Stomach (tissue), 4 donors: Measurements from ENCODE around the gene TEX2.

Experiments
- EP300 ChIP-seq: sonication (generic); formaldehyde crosslinking; IDR thresholded peaks from one replicate; pipeline ENCODE4 v1.6.1; 2017; ENCODE audit warnings: antibody characterized with exemption
- POLR2A ChIP-seq, 4 donors: fragments of 450-650 bp; IDR thresholded peaks; one replicate each; pipeline ENCODE4 v1.6.1; 2016; ENCODE audit warnings: antibody characterized with exemption in 4 of 4, control low read depth in 2 of 4, mild to moderate bottlenecking in 1 of 4, moderate library complexity in 1 of 4
- POLR2AphosphoS5 ChIP-seq, 3 donors: sonication (generic); formaldehyde crosslinking; IDR thresholded peaks; one replicate each; pipeline ENCODE4 v1.6.1; 2016; ENCODE audit warnings: antibody characterized with exemption in 3 of 3
- TF ChIP-seq, protein P1 (sequence below), 7 experiments: fragments of 450-650 bp in 4 of 7; fragments of 200-600 bp in 3 of 7; sonication (generic) in 3 of 7; IDR thresholded peaks; one replicate each; pipeline ENCODE4 v1.5.1; 2016 to 2019; ENCODE audit warnings: antibody characterized with exemption in 7 of 7, control low read depth in 2 of 7, mild to moderate bottlenecking in 1 of 7

DNA sequence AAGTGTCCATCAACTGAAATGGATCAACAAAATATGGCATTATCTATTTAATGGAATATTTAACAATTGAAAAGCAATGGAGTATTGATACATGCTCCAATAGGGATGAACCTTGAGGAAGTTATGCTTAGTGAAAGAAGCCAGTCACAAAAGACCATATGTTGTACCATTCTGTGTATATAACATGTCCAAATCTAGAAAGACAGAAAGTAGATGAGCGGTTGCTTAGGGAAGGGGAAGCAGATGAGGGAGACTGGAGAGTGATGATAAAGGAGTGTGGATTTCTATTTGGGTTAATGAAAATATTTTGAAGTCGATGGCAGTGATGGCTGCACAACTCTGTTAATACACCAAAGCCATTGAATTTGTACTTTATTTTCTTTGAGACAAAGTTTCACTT, 124.6 kb downstream of the TEX2 start:
- no peak for TF ChIP-seq POLR2AphosphoS5 (IDR thresholded peaks at IDR 0.05)
- no peak for TF ChIP-seq POLR2A (IDR thresholded peaks at IDR 0.05)
- TF ChIP-seq, protein P1, sequence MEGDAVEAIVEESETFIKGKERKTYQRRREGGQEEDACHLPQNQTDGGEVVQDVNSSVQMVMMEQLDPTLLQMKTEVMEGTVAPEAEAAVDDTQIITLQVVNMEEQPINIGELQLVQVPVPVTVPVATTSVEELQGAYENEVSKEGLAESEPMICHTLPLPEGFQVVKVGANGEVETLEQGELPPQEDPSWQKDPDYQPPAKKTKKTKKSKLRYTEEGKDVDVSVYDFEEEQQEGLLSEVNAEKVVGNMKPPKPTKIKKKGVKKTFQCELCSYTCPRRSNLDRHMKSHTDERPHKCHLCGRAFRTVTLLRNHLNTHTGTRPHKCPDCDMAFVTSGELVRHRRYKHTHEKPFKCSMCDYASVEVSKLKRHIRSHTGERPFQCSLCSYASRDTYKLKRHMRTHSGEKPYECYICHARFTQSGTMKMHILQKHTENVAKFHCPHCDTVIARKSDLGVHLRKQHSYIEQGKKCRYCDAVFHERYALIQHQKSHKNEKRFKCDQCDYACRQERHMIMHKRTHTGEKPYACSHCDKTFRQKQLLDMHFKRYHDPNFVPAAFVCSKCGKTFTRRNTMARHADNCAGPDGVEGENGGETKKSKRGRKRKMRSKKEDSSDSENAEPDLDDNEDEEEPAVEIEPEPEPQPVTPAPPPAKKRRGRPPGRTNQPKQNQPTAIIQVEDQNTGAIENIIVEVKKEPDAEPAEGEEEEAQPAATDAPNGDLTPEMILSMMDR (IDR thresholded peaks at IDR 0.05), result no peak
- TF ChIP-seq EP300, result no peak
